Liver (tissue), 9 donors: Measurements from ENCODE around the gene IMPDH2. TPM values are rescaled to one million over a fixed set of nuclear protein-coding genes. Genes with fewer than 3 reads are reported as not detected.

Experiments
- DNase-seq: peaks from one replicate; pipeline ENCODE4 v3.0.0-alpha.2; 2017; ENCODE audit warnings: low spot score
- H3K27ac ChIP-seq, 2 donors: one replicate each; pipeline ENCODE4 v1.7.0; 2013; ENCODE audit warnings: inconsistent platforms in 2 of 2, low read length in 2 of 2, control low read depth in 1 of 2, low read depth in 1 of 2, mild to moderate bottlenecking in 1 of 2
- H3K27me3 ChIP-seq, 4 donors: one replicate each; pipeline versions ENCODE4 v1.6.1 to v1.7.0; 2013; ENCODE audit warnings: low read length in 3 of 4, inconsistent platforms in 1 of 4, mild to moderate bottlenecking in 1 of 4, moderate library complexity in 1 of 4; ENCODE audit not compliant: control insufficient read depth in 4 of 4, insufficient read depth in 4 of 4
- H3K36me3 ChIP-seq, 4 donors: one replicate each; pipeline versions ENCODE4 v1.6.1 to v1.7.0; 2013; ENCODE audit warnings: low read length in 3 of 4, mild to moderate bottlenecking in 3 of 4, low read depth in 1 of 4, moderate library complexity in 1 of 4; ENCODE audit not compliant: control insufficient read depth in 4 of 4, insufficient read depth in 3 of 4
- H3K4me1 ChIP-seq, 4 donors: one replicate each; pipeline versions ENCODE4 v1.6.1 to v1.7.0; 2013; ENCODE audit warnings: low read length in 3 of 4, mild to moderate bottlenecking in 3 of 4, moderate library complexity in 1 of 4; ENCODE audit not compliant: control insufficient read depth in 4 of 4, insufficient read depth in 4 of 4
- H3K4me3 ChIP-seq, 3 donors: one replicate each; pipeline versions ENCODE4 v1.6.1 to v1.7.0; 2013; ENCODE audit warnings: low read length in 3 of 3, control low read depth in 1 of 3, low read depth in 1 of 3, mild to moderate bottlenecking in 1 of 3
- H3K9ac ChIP-seq, 2 donors: one replicate each; pipeline ENCODE4 v1.7.0; 2013; ENCODE audit warnings: low read length in 2 of 2, mild to moderate bottlenecking in 2 of 2, moderate library complexity in 2 of 2, control low read depth in 1 of 2, low read depth in 1 of 2
- H3K9me3 ChIP-seq, 4 donors: one replicate each; pipeline versions ENCODE4 v1.6.1 to v1.7.0; 2013; ENCODE audit warnings: low read length in 3 of 4; ENCODE audit not compliant: control insufficient read depth in 4 of 4
- EGR1 ChIP-seq, 2 donors: IDR thresholded peaks; 2 replicates each; pipeline ENCODE4 v1.6.1; 2016 to 2018; ENCODE audit warnings: antibody characterized with exemption in 2 of 2, low read depth in 2 of 2
- FOXA1 ChIP-seq: IDR thresholded peaks from 2 replicates; pipeline ENCODE4 v1.6.1; 2016; ENCODE audit warnings: antibody characterized with exemption
- FOXA2 ChIP-seq: IDR thresholded peaks from 2 replicates; pipeline ENCODE4 v1.6.1; 2016; ENCODE audit warnings: antibody characterized with exemption
- GABPA ChIP-seq, 2 donors: IDR thresholded peaks in 1 of 2; conservative IDR thresholded peaks in 1 of 2; 2 replicates each; pipeline ENCODE4 v1.6.1; 2016; ENCODE audit warnings: antibody characterized with exemption in 2 of 2, mild to moderate bottlenecking in 1 of 2, moderate library complexity in 1 of 2
- HNF4A ChIP-seq, 2 donors: conservative IDR thresholded peaks; 2 replicates each; pipeline ENCODE4 v1.6.1; 2016; ENCODE audit warnings: antibody characterized with exemption in 2 of 2, mild to moderate bottlenecking in 2 of 2
- HNF4G ChIP-seq: IDR thresholded peaks from 2 replicates; pipeline ENCODE4 v1.6.1; 2016; ENCODE audit warnings: antibody characterized with exemption
- JUND ChIP-seq, 2 donors: IDR thresholded peaks; 2 replicates each; pipeline ENCODE4 v1.6.1; 2016; ENCODE audit warnings: antibody characterized with exemption in 2 of 2
- NR2F2 ChIP-seq: IDR thresholded peaks from 2 replicates; pipeline ENCODE4 v1.6.1; 2016; ENCODE audit warnings: antibody characterized with exemption
- RAD21 ChIP-seq, 2 donors: IDR thresholded peaks; 2 replicates each; pipeline ENCODE4 v1.6.1; 2016; ENCODE audit warnings: antibody characterized with exemption in 2 of 2, mild to moderate bottlenecking in 2 of 2
- RXRA ChIP-seq, 2 donors: IDR thresholded peaks; 2 replicates each; pipeline ENCODE4 v1.6.1; 2017 to 2018; ENCODE audit warnings: antibody characterized with exemption in 2 of 2, mild to moderate bottlenecking in 1 of 2
- SP1 ChIP-seq: IDR thresholded peaks from 2 replicates; pipeline ENCODE4 v1.6.1; 2018; ENCODE audit warnings: antibody characterized with exemption, mild to moderate bottlenecking
- TAF1 ChIP-seq: conservative IDR thresholded peaks from 2 replicates; pipeline ENCODE4 v1.6.1; 2016; ENCODE audit warnings: antibody characterized with exemption, mild to moderate bottlenecking
- YY1 ChIP-seq: IDR thresholded peaks from 2 replicates; pipeline ENCODE4 v1.6.1; 2016; ENCODE audit warnings: antibody characterized with exemption, mild to moderate bottlenecking
- WGBS: extraction: QIAGEN DNeasy Blood & Tissue Kit; methylation state at CpG from one replicate; pipeline ENCODE4 v1.1.7; 2013; 5-methylcytosine and 5-hydroxymethylcytosine counted together
- polyA plus RNA-seq, 2 donors: library from polyadenylated mRNA; stranded (reverse) in 1 of 2; unstranded in 1 of 2; fragments of 200-250 nt in 1 of 2; fragments of >200 nt in 1 of 2; fragmentation: Nextera tagmentation in 1 of 2; extraction: Ambion mirVana in 1 of 2; gene quantifications; one replicate each; pipeline versions ENCODE4 v1.2.1 to v1.2.3, GENCODE V29; 2013 to 2015
- total RNA-seq, 2 donors: library from RNA; depleted of rRNA; stranded (reverse); fragments of >200 nt; gene quantifications; one replicate each; pipeline ENCODE4 v1.2.3, GENCODE V29; 2014
- TF ChIP-seq, protein P1 (sequence below): IDR thresholded peaks from 2 replicates; pipeline ENCODE4 v1.6.1; 2016; ENCODE audit warnings: antibody characterized with exemption
- TF ChIP-seq, protein P2 (sequence below): IDR thresholded peaks from 2 replicates; pipeline ENCODE4 v1.6.1; 2016; ENCODE audit warnings: antibody characterized with exemption
- TF ChIP-seq, protein P3 (sequence below): IDR thresholded peaks from 2 replicates; pipeline ENCODE4 v1.6.1; 2016; ENCODE audit warnings: antibody characterized with exemption, mild to moderate bottlenecking
- TF ChIP-seq, protein P4 (sequence below): IDR thresholded peaks from 2 replicates; pipeline ENCODE4 v1.6.1; 2016; ENCODE audit warnings: antibody characterized with exemption
- TF ChIP-seq, protein P5 (sequence below): fragments of 150-350 bp; IDR thresholded peaks from 2 replicates; pipeline ENCODE4 v1.5.1; 2017; ENCODE audit warnings: improper control_type of control experiment, low read depth, low read length; ENCODE audit not compliant: missing input control
- donor health status: healthy.
- donor health status: healthy.
- donor health status: healthy.
- donor health status: healthy.
- donor health status: healthy.

IMPDH2 gene
- total and polyA plus RNA-seq, 4 donors, result 20.9 to 182 (median 39.7) TPM

DNA sequence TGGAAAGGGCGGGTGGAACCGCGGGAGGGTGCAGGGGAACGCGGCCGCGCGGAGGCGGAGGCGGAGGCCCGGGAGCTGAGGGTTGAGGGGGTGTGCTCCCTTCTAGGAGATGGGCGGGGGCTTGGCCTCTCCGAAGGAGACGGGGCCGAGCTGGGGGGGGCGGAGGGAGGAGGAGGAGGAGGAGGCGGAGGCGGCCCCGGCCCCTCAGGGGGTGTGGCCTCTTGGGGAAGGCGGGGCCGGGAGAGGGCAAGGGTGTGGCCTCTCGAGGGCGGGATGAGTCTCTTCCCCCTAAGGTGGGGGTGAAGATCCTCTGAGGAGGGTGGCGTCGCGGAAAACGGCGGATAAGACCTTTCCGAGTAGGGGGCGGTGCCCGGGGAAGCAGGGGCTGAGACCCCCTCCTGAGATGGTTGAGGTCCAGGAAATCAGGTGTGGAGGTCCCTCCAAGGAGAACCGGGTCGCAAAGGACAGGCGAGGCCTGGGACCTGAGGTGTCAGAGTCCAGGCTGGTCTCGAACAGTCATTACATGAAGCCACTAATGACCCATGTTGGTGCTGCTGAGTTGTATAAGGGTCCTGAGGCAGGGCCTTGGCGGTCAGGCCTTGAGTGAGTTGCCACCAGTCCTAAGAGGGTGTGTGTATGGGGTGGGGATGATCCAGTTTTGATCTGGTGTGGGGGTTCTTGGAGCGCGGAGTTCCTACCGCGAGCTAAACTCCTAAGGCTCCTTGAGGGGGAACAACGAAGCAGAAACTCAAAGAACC is 21.2 kb downstream of the IMPDH2 start (continued):
- TF ChIP-seq, protein P1, sequence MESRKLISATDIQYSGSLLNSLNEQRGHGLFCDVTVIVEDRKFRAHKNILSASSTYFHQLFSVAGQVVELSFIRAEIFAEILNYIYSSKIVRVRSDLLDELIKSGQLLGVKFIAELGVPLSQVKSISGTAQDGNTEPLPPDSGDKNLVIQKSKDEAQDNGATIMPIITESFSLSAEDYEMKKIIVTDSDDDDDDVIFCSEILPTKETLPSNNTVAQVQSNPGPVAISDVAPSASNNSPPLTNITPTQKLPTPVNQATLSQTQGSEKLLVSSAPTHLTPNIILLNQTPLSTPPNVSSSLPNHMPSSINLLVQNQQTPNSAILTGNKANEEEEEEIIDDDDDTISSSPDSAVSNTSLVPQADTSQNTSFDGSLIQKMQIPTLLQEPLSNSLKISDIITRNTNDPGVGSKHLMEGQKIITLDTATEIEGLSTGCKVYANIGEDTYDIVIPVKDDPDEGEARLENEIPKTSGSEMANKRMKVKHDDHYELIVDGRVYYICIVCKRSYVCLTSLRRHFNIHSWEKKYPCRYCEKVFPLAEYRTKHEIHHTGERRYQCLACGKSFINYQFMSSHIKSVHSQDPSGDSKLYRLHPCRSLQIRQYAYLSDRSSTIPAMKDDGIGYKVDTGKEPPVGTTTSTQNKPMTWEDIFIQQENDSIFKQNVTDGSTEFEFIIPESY, result no peak
- no peak for TF ChIP-seq YY1
- no peak for TF ChIP-seq FOXA1
- TF ChIP-seq JUND (IDR thresholded peaks at IDR 0.05), result no peak
- TF ChIP-seq SP1, result no peak
- TF ChIP-seq, protein P2, sequence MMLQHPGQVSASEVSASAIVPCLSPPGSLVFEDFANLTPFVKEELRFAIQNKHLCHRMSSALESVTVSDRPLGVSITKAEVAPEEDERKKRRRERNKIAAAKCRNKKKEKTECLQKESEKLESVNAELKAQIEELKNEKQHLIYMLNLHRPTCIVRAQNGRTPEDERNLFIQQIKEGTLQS, result no peak
- no peak for TF ChIP-seq NR2F2
- TF ChIP-seq HNF4G, result no peak

DNA sequence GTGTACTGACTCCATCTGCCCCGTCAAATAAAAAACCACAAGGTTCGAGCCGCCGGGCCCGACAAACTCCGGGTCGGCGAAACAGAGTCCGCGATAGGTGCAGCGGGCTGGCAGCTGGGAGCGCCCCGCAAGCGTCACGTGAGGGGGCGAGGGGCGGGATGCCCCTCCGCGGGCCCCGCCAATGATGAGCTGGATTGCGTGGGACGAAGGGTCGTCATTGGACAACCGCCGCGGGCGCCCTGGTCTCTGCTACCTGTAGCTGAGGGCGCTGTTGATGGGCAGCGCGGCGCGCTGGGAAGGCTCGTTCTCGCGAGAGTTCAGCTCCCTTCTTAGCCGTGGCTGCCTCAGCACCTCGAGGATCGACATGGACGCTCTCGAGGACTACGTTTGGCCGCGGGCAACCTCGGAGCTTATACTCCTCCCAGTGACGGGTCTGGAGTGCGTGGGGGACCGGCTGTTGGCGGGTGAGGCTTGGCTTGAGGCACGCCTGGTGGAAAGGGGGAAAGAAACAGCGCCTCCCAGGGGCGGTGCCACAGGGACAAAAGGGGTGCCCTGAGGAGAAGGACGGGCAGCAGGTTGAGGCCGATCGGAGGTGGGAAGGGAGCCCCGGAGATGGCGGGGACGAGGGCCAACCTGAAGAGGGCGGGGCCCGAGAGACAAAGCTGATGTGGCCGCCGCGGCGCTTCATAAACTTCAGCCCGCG is 22.0 kb downstream of the IMPDH2 start, which contains the start of gene WDR6:
WDR6 (plus strand) TSS at position 324 of the 703 bp plus-strand sequence; CDS start at position 365, 41 bp downstream.
- peaks cover 0 to 9% (median under 1%) of the 10 kb centered on the region in 4 donors for H3K36me3 ChIP-seq
- peak; percentile 91 for DNase-seq
- no peaks in the 10 kb centered on the region for H3K27me3 ChIP-seq
- peak within 1 kb of the TSS; percentile 66 to 81 for H3K9ac ChIP-seq
- H3K9me3 ChIP-seq, result no peaks in the 10 kb centered on the region
- H3K4me3 ChIP-seq, result peak within 1 kb of the TSS; percentile 64 to 86 (median 69)
- under 1% methylated on average over 65 of the region's 65 CpGs for WGBS
- peaks cover 6 to 31% (median 20%) of the 10 kb centered on the region in 4 donors for H3K4me1 ChIP-seq
- peak within 1 kb of the TSS; percentile 80 to 98 for H3K27ac ChIP-seq
- TF ChIP-seq FOXA2 (no peak), FOXA1 (no peak), GABPA (IDR thresholded peaks at IDR 0.05 in 1 of 2, conservative IDR thresholded peaks at IDR 0.05 in 1 of 2) (peak in 1 of 2 donors; percentile 30), YY1 (peak; percentile 82), NR2F2 (peak; percentile 16), RXRA (IDR thresholded peaks at IDR 0.05) (peak; percentile 27 to 52), SP1 (peak; percentile 86), HNF4A (conservative IDR thresholded peaks at IDR 0.05) (peak in 1 of 2 donors; percentile 41), JUND (IDR thresholded peaks at IDR 0.05) (peak in 1 of 2 donors; percentile 19), EGR1 (IDR thresholded peaks at IDR 0.05; ENCODE audit: low read depth in 2 of 2) (peak; percentile 72 to 80), RAD21 (IDR thresholded peaks at IDR 0.05) (no peak), TAF1 (no peak), HNF4G (no peak)
- TF ChIP-seq, protein P2, result no peak
- TF ChIP-seq, protein P3, sequence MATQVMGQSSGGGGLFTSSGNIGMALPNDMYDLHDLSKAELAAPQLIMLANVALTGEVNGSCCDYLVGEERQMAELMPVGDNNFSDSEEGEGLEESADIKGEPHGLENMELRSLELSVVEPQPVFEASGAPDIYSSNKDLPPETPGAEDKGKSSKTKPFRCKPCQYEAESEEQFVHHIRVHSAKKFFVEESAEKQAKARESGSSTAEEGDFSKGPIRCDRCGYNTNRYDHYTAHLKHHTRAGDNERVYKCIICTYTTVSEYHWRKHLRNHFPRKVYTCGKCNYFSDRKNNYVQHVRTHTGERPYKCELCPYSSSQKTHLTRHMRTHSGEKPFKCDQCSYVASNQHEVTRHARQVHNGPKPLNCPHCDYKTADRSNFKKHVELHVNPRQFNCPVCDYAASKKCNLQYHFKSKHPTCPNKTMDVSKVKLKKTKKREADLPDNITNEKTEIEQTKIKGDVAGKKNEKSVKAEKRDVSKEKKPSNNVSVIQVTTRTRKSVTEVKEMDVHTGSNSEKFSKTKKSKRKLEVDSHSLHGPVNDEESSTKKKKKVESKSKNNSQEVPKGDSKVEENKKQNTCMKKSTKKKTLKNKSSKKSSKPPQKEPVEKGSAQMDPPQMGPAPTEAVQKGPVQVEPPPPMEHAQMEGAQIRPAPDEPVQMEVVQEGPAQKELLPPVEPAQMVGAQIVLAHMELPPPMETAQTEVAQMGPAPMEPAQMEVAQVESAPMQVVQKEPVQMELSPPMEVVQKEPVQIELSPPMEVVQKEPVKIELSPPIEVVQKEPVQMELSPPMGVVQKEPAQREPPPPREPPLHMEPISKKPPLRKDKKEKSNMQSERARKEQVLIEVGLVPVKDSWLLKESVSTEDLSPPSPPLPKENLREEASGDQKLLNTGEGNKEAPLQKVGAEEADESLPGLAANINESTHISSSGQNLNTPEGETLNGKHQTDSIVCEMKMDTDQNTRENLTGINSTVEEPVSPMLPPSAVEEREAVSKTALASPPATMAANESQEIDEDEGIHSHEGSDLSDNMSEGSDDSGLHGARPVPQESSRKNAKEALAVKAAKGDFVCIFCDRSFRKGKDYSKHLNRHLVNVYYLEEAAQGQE, result peak; percentile 47
- TF ChIP-seq, protein P1, result peak; percentile 99
- TF ChIP-seq, protein P4, sequence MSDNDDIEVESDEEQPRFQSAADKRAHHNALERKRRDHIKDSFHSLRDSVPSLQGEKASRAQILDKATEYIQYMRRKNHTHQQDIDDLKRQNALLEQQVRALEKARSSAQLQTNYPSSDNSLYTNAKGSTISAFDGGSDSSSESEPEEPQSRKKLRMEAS, result no peak
- TF ChIP-seq, protein P5, sequence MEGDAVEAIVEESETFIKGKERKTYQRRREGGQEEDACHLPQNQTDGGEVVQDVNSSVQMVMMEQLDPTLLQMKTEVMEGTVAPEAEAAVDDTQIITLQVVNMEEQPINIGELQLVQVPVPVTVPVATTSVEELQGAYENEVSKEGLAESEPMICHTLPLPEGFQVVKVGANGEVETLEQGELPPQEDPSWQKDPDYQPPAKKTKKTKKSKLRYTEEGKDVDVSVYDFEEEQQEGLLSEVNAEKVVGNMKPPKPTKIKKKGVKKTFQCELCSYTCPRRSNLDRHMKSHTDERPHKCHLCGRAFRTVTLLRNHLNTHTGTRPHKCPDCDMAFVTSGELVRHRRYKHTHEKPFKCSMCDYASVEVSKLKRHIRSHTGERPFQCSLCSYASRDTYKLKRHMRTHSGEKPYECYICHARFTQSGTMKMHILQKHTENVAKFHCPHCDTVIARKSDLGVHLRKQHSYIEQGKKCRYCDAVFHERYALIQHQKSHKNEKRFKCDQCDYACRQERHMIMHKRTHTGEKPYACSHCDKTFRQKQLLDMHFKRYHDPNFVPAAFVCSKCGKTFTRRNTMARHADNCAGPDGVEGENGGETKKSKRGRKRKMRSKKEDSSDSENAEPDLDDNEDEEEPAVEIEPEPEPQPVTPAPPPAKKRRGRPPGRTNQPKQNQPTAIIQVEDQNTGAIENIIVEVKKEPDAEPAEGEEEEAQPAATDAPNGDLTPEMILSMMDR, result peak; percentile 31
